Neural cell (in vitro differentiated cells): Measurements from ENCODE around the gene CYP19A1.

Source experiments
- CTCF ChIP-seq: fragments of 450-650 bp; IDR thresholded peaks from 2 replicates; pipeline ENCODE4 v1.5.1; 2014; ENCODE audit warnings: antibody characterized with exemption, mild to moderate bottlenecking, moderate library complexity; ENCODE audit not compliant: poor library complexity, severe bottlenecking
- EP300 ChIP-seq: fragments of 450-650 bp; conservative IDR thresholded peaks from 2 replicates; pipeline ENCODE4 v1.6.1; 2014; ENCODE audit warnings: antibody characterized with exemption, mild to moderate bottlenecking, moderate library complexity; ENCODE audit not compliant: poor library complexity, severe bottlenecking
- REST ChIP-seq: IDR thresholded peaks from 2 replicates; pipeline ENCODE4 v1.6.1; 2012; ENCODE audit warnings: borderline replicate concordance
- TAF1 ChIP-seq: IDR thresholded peaks from 2 replicates; pipeline ENCODE4 v1.6.1; 2012; ENCODE audit warnings: low read depth

- TF ChIP-seq REST = no peak
- TF ChIP-seq CTCF = no peak
- no peak for TF ChIP-seq EP300
- TF ChIP-seq TAF1 = no peak
These were observed 136.8 kb downstream of the CYP19A1 start for GRCh38 chr15:51201581-51201980.
